Activated T-helper 1 cell treated with Interleukin-2 at 50 U/mL for 16 hours (primary cell): ENCODE measurements around the gene SSBP3.

Experiments used
- DNase-seq: peaks from one replicate; pipeline ENCODE4 v3.0.0-alpha.2; 2020; ENCODE audit warnings: low read depth

The SSBP3 gene

DNA sequence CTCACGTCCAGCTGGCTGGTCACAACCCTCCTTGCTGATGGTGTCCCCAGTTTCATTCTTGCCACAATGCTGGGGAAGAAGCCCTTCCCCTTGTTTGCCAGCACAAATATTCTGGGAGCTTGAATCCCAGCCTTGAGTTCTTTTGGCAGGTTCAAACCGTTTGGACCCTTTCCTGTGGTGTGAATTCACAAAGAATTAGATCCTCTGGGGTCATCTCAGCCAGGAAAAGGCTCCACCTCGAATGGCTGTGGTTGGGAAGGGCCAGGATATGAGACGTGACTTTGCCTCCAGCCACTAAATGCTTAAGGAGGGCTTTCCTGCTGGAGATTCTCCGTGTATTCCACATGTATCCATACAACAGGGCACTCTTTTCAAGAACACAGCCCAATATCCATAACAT lies 139.3 kb downstream of the SSBP3 start:
- no peak for DNase-seq

DNA sequence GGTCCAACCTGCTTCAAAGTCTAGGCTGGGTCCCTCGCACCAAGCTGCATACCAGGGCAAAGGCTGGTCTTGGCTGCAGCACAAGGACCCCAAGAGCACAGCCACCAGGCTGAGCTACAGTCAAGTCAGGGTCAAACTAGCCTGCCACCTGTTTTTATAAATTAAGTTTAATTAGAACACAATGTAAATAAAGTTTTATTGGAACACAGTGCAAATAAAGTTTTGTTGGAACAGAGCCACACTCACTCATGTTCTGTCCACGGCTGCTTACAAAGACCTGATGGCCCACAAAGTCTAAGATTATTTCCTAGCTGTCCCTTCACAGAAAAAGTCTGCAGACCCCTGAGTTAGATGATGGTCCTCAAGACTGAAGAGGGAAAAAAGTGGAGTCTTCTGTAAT lies 140.0 kb downstream of the SSBP3 start:
- DNase-seq, result no peak

GRCh38 chr1:54265659-54266058 lies 140.5 kb downstream of the SSBP3 start:
- no peak for DNase-seq

- no peak for DNase-seq
Observed at GRCh38 chr1:54265126-54265525, 141.1 kb downstream of the SSBP3 start.

- DNase-seq, result no peak
Observed at GRCh38 chr1:54263601-54264226, 142.5 kb downstream of the SSBP3 start.

GRCh38 chr1:54262244-54262643 lies 143.9 kb downstream of the SSBP3 start:
- no peak for DNase-seq

GRCh38 chr1:54260810-54261209 lies 145.4 kb downstream of the SSBP3 start:
- DNase-seq, result no peak

- no peak for DNase-seq
Observed at GRCh38 chr1:54259546-54260140, 146.6 kb downstream of the SSBP3 start.

- no peak for DNase-seq
Observed at GRCh38 chr1:54257876-54258275, 148.3 kb downstream of the SSBP3 start.

GRCh38 chr1:54257346-54257620 lies 148.9 kb downstream of the SSBP3 start:
- DNase-seq, result no peak

GRCh38 chr1:54256522-54257345 lies 149.5 kb downstream of the SSBP3 start:
- DNase-seq, result no peak

DNA sequence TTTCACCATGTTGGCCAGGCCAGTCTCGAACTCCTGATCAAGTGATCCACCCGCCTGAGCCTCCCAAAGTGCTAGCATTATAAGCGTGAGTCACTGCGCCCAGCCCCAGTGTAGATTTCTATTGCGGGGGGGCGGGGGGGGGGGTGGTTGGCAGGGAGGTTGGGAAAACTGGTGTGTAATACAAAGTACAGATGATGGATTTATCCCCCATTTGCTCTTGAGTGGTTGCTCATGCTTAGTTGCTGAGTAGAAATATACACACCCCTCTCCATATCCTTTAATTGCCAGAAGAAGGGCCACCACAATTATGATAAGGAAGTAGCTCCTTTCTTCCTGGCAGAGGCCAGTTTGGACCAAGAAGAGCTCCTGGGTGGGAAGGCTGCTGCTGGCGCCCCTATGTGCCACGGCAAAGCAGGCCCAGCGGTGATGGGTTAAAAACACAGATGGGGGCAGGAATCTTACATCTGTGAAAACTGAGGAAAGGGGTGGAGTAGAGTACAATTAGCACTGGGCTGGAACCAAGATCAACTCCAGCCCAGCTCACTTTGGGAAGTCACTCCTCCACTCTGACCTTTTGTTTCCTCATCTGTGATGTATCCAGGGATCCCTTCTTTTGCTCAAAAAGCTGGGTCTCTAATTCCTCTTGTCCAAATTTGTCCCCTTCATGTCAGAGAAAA lies 151.0 kb downstream of the SSBP3 start:
- no peak for DNase-seq

DNA sequence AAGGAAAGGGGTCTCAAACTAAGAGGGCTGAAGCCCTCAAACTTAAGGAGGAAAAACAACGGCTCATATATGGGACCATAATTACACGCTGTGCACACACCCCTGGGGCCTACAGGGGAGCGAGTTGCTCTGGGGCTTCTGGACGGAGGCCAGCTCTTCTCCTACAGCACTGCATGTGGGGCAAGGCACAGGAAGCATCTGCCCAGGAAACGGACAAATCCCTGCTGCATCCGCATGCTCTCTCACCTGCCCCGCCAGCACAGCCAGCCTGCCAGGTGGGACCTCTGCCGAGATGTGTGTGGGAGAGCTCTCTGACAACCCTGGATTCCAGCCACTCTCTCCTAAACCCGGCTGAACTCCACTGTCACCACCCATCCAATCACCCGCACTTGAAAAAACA lies 152.1 kb downstream of the SSBP3 start:
- no peak for DNase-seq

GRCh38 chr1:54253480-54253879 lies 152.7 kb downstream of the SSBP3 start:
- no peak for DNase-seq

GRCh38 chr1:54252371-54252936 lies 153.7 kb downstream of the SSBP3 start:
- DNase-seq, result no peak

- DNase-seq, result no peak
Observed at GRCh38 chr1:54250670-54251069, 155.5 kb downstream of the SSBP3 start.

DNA sequence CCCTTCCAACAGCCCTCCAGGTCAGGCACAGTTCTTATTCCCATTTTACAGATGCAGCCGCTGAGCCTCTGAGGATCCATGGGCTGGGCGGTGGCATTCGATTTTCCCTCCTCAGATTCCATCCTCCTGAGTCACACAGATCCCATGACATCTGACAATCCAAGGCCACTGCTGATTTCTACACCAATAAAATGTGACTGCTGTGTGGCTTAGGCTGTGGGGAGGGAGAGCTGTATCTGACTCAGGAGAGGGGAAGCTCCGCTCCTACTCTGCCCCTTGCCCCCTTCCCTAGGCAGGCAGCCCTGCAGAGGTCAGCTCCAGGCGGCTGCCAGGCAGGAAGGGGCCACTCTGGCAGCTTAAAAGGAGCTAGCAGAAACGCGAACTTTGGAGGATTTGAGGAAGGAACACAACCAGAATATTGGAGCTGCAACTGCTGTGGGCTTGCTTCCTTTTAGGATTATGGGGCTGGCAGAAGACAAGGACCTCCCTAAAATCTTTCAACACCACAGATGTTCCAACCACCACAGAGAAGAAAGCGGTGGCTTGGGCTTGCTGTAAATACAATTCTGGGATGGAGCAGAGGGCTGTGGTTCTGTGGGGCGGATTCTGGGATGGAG lies 156.3 kb downstream of the SSBP3 start:
- no peak for DNase-seq

DNA sequence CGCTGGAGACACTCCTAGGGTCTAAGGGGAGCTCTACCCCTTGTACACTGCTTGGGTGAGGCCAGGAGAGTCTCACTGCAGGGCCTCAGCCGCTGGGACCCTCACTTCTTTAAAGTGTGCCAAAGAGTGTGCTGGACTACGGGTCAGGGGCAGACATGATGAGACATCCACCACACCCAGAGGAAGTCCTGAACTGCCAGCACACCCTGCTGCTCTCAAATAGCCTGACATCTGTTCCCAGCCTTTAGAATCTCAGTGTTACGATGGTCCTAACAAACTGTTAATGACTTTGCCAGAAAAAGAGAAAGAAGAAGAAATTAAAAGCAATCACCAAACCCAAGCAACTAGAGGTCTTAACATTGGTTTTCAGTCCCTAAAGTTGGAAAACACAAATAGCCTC lies 157.2 kb downstream of the SSBP3 start:
- no peak for DNase-seq

DNA sequence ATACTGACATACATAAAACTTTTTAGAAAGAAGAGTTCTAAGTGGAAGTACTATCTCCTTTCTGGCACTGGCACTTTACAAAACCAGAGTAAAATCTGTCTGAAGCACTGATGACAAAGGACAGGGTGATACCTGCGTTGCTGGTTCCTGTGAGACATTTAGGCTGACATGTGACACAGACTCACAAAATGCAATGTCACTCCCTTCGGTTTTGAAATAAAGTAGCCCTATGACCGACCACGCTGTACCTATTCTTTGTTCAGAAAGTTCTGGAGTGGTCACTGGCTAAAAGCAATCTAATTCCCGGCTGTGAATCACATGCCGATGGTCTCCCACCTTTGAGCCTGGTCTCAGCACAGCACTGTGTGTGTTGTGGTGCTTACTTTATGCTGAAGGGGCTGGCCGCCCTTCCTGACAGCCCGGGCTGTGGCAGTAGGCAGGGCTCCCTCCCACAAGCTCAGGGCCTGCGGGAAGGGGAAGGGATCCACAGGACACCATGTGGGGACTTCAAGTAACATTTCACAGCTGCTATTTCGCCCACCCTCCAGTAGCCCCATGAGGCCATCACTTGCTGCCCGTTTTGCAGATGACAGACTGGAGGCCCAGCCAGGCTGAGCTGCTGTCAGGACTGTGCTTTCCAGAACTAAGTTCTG lies 158.2 kb downstream of the SSBP3 start:
- no peak for DNase-seq

- DNase-seq, result no peak
Observed at GRCh38 chr1:54246116-54246721, 160.0 kb downstream of the SSBP3 start.

DNA sequence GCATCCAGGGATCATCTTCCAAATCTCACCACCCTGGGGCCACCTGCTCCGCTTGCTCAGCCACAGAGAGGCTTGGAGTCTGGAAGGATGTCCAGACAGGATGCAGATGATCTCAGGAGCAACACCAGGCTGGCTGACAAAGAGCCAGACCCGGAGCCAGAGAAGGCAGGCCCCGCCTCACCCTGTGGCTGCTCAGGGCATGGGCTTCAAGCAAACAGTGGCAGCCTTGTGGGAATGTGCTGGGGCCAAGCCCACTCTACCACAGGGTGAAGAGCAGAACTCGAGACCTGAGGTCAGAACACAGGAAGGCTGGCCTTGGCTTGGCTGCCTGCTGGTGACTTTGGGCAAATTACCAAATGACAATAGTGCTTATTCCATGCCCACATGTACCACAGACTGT lies 160.7 kb downstream of the SSBP3 start:
- DNase-seq, result no peak
